ENCODE data around the gene ZNF888.

Gene ZNF888

DNA sequence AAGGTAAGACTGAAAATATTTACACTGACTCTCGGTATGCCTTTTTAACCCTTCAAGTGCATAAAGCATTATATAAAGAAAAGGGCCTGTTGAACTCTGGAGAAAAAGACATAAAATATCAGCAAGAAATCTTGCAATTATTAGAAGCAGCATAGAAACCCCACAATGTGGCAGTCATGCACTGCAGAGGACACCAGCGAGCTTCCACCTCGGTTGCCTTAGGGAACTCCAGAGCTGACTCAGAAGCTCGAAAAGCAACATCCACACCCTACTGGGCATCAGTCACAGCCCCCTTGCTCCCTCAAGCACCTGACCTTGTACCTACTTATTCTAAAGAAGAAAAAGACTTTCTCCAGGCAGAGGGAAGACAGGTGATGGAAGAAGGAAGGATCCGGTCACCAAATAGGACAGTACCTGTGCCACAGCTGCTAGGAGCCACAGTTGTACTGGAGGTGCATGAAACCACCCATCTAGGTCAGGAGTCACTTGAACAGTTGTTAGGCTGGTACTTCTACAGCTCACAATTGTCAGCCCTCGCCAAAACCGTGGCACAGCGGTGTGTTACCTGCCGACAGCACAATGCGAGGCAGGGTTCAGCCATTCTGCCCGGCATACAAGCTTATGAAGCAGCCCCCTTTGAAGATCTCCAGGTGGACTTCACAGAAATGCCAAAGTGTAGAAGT lies 36.5 kb upstream of the ZNF888 start (continued):
- TF ChIP-seq, protein P1, sequence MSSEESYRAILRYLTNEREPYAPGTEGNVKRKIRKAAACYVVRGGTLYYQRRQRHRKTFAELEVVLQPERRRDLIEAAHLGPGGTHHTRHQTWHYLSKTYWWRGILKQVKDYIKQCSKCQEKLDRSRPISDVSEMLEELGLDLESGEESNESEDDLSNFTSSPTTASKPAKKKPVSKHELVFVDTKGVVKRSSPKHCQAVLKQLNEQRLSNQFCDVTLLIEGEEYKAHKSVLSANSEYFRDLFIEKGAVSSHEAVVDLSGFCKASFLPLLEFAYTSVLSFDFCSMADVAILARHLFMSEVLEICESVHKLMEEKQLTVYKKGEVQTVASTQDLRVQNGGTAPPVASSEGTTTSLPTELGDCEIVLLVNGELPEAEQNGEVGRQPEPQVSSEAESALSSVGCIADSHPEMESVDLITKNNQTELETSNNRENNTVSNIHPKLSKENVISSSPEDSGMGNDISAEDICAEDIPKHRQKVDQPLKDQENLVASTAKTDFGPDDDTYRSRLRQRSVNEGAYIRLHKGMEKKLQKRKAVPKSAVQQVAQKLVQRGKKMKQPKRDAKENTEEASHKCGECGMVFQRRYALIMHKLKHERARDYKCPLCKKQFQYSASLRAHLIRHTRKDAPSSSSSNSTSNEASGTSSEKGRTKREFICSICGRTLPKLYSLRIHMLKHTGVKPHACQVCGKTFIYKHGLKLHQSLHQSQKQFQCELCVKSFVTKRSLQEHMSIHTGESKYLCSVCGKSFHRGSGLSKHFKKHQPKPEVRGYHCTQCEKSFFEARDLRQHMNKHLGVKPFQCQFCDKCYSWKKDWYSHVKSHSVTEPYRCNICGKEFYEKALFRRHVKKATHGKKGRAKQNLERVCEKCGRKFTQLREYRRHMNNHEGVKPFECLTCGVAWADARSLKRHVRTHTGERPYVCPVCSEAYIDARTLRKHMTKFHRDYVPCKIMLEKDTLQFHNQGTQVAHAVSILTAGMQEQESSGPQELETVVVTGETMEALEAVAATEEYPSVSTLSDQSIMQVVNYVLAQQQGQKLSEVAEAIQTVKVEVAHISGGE (tag by site-specific recombination; conservative IDR thresholded peaks at IDR 0.05; ENCODE audit: low read depth), result no peak

DNA sequence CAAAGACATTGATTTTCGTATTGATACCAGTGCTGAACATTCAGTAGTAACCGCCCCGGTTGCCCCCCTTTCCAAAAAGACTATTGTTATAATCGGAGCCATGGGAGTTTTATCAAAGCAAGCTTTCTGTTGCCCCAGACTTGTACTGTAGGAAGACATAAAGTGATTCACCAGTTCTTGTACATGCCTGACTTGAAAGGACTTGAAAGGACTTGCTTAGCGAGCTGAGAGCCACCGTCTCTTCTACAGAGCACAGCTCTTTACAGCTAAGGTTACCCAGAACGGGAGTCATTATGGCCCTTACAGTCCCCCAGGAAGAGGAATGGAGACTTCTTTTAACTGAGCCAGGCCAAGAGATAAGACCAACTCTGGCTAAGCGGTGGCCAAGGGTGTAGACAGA lies 34.4 kb upstream of the ZNF888 start:
- TF ChIP-seq OSR2 (tag by site-specific recombination; IDR thresholded peaks at IDR 0.05), result no peak
- TF ChIP-seq MZF1 (tag by site-specific recombination; IDR thresholded peaks at IDR 0.05; ENCODE audit: borderline replicate concordance), result no peak
- Histone ChIP-seq H3K9me3 (ENCODE audit: control insufficient read depth, insufficient read depth, low read depth, low read length) (no peaks in the 10 kb centered on the region; the same call in none of the 2 replicates), H3K4me3 (ENCODE audit: low read depth, low read length) (no peak overlapping the region), H3K27ac (ENCODE audit: extremely low read depth, low read depth, low read length) (no peak overlapping the region), H3K4me1 (ENCODE audit: control insufficient read depth, insufficient read depth, low read length) (no peaks in the 10 kb centered on the region), H3K36me3 (ENCODE audit: control insufficient read depth in 2 of 2, insufficient read depth in 1 of 2, low read length in 2 of 2) (peaks cover 0 to 52% of the 10 kb centered on the region in 2 experiments; a peak in 2 of 3 replicates)
- CTCF ChIA-PET, result no interaction called here
- POLR2A ChIA-PET, result no interaction called here

DNA sequence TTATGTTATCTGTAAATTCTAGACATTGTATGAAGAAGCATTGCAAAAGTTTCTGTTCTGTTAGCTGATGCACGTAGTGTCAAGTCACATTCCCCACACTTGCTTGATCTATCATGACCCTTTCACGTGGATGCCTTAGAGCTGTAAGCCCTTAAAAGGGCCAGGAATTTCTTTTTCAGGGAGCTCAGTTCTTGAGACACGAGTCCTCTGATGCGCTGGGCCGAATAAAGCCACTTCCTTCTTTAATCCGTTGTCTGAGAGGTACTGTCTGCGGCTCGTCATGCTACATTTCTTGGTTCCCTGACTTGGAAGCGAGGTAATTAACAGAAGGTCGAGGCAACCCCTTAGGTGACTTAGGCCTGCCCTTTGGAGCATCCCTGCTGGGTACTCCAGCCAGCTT lies 33.7 kb upstream of the ZNF888 start:
- ChIA-PET POLR2A (no interaction called here), CTCF (no interaction called here)
- H3K9me3 ChIP-seq (ENCODE audit: control insufficient read depth, insufficient read depth, low read depth, low read length), result no peaks in the 10 kb centered on the region; the same call in none of the 2 replicates
- no peak overlapping the region for H3K4me3 ChIP-seq (ENCODE audit: low read depth, low read length)
- no peak for TF ChIP-seq GFI1B (tag by site-specific recombination; IDR thresholded peaks at IDR 0.05)
- TF ChIP-seq, protein P2, sequence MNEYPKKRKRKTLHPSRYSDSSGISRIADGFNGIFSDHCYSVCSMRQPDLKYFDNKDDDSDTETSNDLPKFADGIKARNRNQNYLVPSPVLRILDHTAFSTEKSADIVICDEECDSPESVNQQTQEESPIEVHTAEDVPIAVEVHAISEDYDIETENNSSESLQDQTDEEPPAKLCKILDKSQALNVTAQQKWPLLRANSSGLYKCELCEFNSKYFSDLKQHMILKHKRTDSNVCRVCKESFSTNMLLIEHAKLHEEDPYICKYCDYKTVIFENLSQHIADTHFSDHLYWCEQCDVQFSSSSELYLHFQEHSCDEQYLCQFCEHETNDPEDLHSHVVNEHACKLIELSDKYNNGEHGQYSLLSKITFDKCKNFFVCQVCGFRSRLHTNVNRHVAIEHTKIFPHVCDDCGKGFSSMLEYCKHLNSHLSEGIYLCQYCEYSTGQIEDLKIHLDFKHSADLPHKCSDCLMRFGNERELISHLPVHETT (tag by site-specific recombination; IDR thresholded peaks at IDR 0.05), result no peak
- TF ChIP-seq ZNF701 (tag by site-specific recombination; IDR thresholded peaks at IDR 0.05), result no peak
- TF ChIP-seq, protein P3, sequence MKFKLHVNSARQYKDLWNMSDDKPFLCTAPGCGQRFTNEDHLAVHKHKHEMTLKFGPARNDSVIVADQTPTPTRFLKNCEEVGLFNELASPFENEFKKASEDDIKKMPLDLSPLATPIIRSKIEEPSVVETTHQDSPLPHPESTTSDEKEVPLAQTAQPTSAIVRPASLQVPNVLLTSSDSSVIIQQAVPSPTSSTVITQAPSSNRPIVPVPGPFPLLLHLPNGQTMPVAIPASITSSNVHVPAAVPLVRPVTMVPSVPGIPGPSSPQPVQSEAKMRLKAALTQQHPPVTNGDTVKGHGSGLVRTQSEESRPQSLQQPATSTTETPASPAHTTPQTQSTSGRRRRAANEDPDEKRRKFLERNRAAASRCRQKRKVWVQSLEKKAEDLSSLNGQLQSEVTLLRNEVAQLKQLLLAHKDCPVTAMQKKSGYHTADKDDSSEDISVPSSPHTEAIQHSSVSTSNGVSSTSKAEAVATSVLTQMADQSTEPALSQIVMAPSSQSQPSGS (tag by site-specific recombination; IDR thresholded peaks at IDR 0.05; ENCODE audit: low read depth), result no peak
- no peak for TF ChIP-seq YY2 (tag by site-specific recombination; IDR thresholded peaks at IDR 0.05)
- TF ChIP-seq ZSCAN30 (tag by site-specific recombination; IDR thresholded peaks at IDR 0.05), result no peak
- TF ChIP-seq, protein P4, sequence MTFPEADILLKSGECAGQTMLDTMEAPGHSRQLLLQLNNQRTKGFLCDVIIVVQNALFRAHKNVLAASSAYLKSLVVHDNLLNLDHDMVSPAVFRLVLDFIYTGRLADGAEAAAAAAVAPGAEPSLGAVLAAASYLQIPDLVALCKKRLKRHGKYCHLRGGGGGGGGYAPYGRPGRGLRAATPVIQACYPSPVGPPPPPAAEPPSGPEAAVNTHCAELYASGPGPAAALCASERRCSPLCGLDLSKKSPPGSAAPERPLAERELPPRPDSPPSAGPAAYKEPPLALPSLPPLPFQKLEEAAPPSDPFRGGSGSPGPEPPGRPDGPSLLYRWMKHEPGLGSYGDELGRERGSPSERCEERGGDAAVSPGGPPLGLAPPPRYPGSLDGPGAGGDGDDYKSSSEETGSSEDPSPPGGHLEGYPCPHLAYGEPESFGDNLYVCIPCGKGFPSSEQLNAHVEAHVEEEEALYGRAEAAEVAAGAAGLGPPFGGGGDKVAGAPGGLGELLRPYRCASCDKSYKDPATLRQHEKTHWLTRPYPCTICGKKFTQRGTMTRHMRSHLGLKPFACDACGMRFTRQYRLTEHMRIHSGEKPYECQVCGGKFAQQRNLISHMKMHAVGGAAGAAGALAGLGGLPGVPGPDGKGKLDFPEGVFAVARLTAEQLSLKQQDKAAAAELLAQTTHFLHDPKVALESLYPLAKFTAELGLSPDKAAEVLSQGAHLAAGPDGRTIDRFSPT (tag by site-specific recombination; IDR thresholded peaks at IDR 0.05), result no peak
- TF ChIP-seq YY1 (tag by site-specific recombination; IDR thresholded peaks at IDR 0.05), result no peak
- TF ChIP-seq, protein P5, sequence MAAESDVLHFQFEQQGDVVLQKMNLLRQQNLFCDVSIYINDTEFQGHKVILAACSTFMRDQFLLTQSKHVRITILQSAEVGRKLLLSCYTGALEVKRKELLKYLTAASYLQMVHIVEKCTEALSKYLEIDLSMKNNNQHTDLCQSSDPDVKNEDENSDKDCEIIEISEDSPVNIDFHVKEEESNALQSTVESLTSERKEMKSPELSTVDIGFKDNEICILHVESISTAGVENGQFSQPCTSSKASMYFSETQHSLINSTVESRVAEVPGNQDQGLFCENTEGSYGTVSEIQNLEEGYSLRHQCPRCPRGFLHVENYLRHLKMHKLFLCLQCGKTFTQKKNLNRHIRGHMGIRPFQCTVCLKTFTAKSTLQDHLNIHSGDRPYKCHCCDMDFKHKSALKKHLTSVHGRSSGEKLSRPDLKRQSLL (tag by site-specific recombination; IDR thresholded peaks at IDR 0.05), result no peak
- TF ChIP-seq MYNN (tag by site-specific recombination; IDR thresholded peaks at IDR 0.05; ENCODE audit: borderline replicate concordance), result no peak
- no peak for TF ChIP-seq ZNF791 (tag by site-specific recombination; IDR thresholded peaks at IDR 0.05)
- no peak for TF ChIP-seq SCRT2 (tag by site-specific recombination; IDR thresholded peaks at IDR 0.05)
- TF ChIP-seq MZF1 (tag by site-specific recombination; IDR thresholded peaks at IDR 0.05; ENCODE audit: borderline replicate concordance), result no peak
- TF ChIP-seq ZNF350 (tag by site-specific recombination; IDR thresholded peaks at IDR 0.05), result no peak
- TF ChIP-seq ZNF544 (tag by site-specific recombination; IDR thresholded peaks at IDR 0.05), result no peak
- no peak for TF ChIP-seq ZNF514 (tag by site-specific recombination; IDR thresholded peaks at IDR 0.05)
- TF ChIP-seq ZNF776 (tag by site-specific recombination; IDR thresholded peaks at IDR 0.05; ENCODE audit: borderline replicate concordance), result no peak
- H3K27ac ChIP-seq (ENCODE audit: extremely low read depth, low read depth, low read length), result no peak overlapping the region
- H3K4me1 ChIP-seq (ENCODE audit: control insufficient read depth, insufficient read depth, low read length), result no peaks in the 10 kb centered on the region
- H3K36me3 ChIP-seq (ENCODE audit: control insufficient read depth in 2 of 2, insufficient read depth in 1 of 2, low read length in 2 of 2), result peaks cover 0 to 58% of the 10 kb centered on the region in 2 experiments; a peak in 2 of 3 replicates
